Coronary artery (tissue), 2 donors: ENCODE measurements around the gene ANKRD37.

Experiments
- DNase-seq: peaks from one replicate; pipeline ENCODE4 v3.0.0-alpha.2; 2017; ENCODE audit warnings: low spot score
- H3K27ac ChIP-seq, 2 donors: fragments of 200-600 bp; sonication (generic); one replicate each; pipeline ENCODE4 v1.5.1; 2016 to 2019
- H3K4me3 ChIP-seq: fragments of 200-600 bp; sonication (generic); 2 replicates; pipeline ENCODE4 v1.5.1; 2016; ENCODE audit warnings: mild to moderate bottlenecking, moderate library complexity
- CTCF ChIP-seq: fragments of 200-600 bp; sonication (generic); IDR thresholded peaks from one replicate; pipeline ENCODE4 v1.5.1; 2019; ENCODE audit warnings: antibody characterized with exemption

Gene ANKRD37

GRCh38 chr4:185379326-185380295 is 17.0 kb upstream of the ANKRD37 start:
- no peak for TF ChIP-seq CTCF
- Histone ChIP-seq H3K4me3 (no peak overlapping the region), H3K27ac (no peak overlapping the region)
- no peak for DNase-seq

GRCh38 chr4:185380320-185380719 is 16.3 kb upstream of the ANKRD37 start:
- H3K4me3 ChIP-seq: no peak overlapping the region
- no peak for DNase-seq
- no peak overlapping the region for H3K27ac ChIP-seq
- no peak for TF ChIP-seq CTCF

- no peak overlapping the region for H3K27ac ChIP-seq
- no peak overlapping the region for H3K4me3 ChIP-seq
- TF ChIP-seq CTCF: no peak
- no peak for DNase-seq
These were observed 15.1 kb upstream of the ANKRD37 start for GRCh38 chr4:185381288-185382196.

- no peak for TF ChIP-seq CTCF
- DNase-seq: no peak
- Histone ChIP-seq H3K27ac (no peak overlapping the region), H3K4me3 (no peak overlapping the region)
These were observed 13.9 kb upstream of the ANKRD37 start for GRCh38 chr4:185382754-185383153.

- TF ChIP-seq CTCF: no peak
- H3K27ac ChIP-seq: no peak overlapping the region
- no peak for DNase-seq
- H3K4me3 ChIP-seq: no peak overlapping the region
These were observed 13.2 kb upstream of the ANKRD37 start for GRCh38 chr4:185383451-185383850.

GRCh38 chr4:185384061-185384460 is 12.6 kb upstream of the ANKRD37 start:
- no peak for DNase-seq
- TF ChIP-seq CTCF: no peak
- no peak overlapping the region for H3K27ac ChIP-seq

More at GRCh38 chr4:185384061-185384460, 12.6 kb upstream of the ANKRD37 start:
- no peak overlapping the region for H3K4me3 ChIP-seq
